Measurements from ENCODE around the gene RPE.

DNA sequence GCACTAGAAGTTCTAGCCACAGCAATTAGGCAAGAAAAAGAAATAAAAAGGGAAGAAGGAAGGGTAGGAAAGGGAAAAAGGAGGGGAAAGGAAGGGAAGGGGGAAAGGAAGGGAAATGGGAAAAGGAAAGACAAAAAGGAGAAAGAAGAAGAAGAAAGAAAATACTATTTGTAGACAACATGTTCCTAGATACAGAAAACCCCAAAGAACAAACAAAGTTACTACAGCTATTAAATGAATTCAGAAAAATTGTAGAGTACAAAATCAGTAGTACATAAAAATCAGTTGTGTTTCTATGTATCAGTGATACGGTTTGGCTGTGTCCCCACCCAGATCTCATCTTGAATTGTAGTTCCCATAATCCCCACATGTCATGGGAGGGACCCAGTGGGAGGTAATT lies 52.3 kb downstream of the RPE start:
- TF ChIP-seq ARNT (IDR thresholded peaks at IDR 0.05) (no peak), L3MBTL2 (conservative IDR thresholded peaks at IDR 0.05) (no peak), FOXM1 (IDR thresholded peaks at IDR 0.05; ENCODE audit: borderline replicate concordance) (no peak), FOXA1 (IDR thresholded peaks at IDR 0.05) (no peak), ELF4 (IDR thresholded peaks at IDR 0.05) (no peak), ZNF384 (IDR thresholded peaks at IDR 0.05) (no peak), FOXK2 (IDR thresholded peaks at IDR 0.05) (no peak), SP1 (IDR thresholded peaks at IDR 0.05) (no peak), BHLHE40 (IDR thresholded peaks at IDR 0.05; ENCODE audit: borderline replicate concordance) (no peak), SUZ12 (IDR thresholded peaks at IDR 0.05) (no peak)
- TF ChIP-seq, protein P1, sequence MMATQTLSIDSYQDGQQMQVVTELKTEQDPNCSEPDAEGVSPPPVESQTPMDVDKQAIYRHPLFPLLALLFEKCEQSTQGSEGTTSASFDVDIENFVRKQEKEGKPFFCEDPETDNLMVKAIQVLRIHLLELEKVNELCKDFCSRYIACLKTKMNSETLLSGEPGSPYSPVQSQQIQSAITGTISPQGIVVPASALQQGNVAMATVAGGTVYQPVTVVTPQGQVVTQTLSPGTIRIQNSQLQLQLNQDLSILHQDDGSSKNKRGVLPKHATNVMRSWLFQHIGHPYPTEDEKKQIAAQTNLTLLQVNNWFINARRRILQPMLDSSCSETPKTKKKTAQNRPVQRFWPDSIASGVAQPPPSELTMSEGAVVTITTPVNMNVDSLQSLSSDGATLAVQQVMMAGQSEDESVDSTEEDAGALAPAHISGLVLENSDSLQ (IDR thresholded peaks at IDR 0.05): no peak
